Bronchial epithelial cell (primary cell): ENCODE results near the gene DBT. TPM values are rescaled to one million over a fixed set of nuclear protein-coding genes. Genes with fewer than 3 reads are reported as not detected.

ENCODE experiments used
- DNase-seq: peaks from one replicate; pipeline ENCODE4 v3.0.0-alpha.2; 2010; ENCODE audit warnings: low read depth
- FAIRE-seq: peaks from 2 replicates; lab custom pipeline; 2011; peaks lifted over from hg19 to GRCh38; lab: Jason Lieb, UNC
- H3K27me3 ChIP-seq: 2 replicates; pipeline ENCODE4 v1.5.1; 2011; ENCODE audit warnings: low read length; ENCODE audit not compliant: control insufficient read depth, insufficient read depth
- H3K36me3 ChIP-seq: 2 replicates; pipeline ENCODE4 v1.5.1; 2011; ENCODE audit warnings: low read length; ENCODE audit not compliant: control insufficient read depth, insufficient read depth
- H3K4me3 ChIP-seq: 2 replicates; pipeline ENCODE4 v1.5.1; 2011; ENCODE audit warnings: mild to moderate bottlenecking, low read depth, low read length, control low read depth
- total RNA-seq: library from RNA; depleted of rRNA; stranded (reverse); fragments of >200 nt; gene quantifications from 2 replicates; pipeline ENCODE4 v1.2.1, GENCODE V29; 2014
- TF ChIP-seq, protein P1 (sequence below): IDR thresholded peaks from 2 replicates; pipeline ENCODE4 v1.5.1; 2011; ENCODE audit warnings: mild to moderate bottlenecking, moderate library complexity, low read length, control low read depth, inconsistent platforms; ENCODE audit not compliant: insufficient read depth, severe bottlenecking

The DBT gene
- total RNA-seq, 1 donor from 2014 or later = 3.7 TPM

DNA sequence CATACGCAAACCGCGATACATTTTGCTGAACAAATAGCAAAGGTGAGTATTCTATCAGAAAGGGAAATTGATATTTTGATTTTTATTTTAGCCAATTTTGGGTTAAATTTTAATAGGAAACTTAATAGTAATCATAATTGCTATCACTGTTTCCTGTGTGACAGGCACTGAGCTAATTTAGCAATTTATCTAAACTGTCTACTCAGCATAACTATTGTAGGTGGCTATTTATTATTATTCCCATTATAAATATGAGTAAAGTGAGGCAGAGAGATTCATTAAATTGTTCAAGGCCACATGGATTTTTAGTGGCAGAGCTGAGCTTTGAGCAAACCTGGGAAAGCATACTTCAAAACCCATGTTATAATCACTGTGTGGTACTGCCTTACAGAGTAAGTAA lies 37.5 kb upstream of the DBT start:
- TF ChIP-seq, protein P1, sequence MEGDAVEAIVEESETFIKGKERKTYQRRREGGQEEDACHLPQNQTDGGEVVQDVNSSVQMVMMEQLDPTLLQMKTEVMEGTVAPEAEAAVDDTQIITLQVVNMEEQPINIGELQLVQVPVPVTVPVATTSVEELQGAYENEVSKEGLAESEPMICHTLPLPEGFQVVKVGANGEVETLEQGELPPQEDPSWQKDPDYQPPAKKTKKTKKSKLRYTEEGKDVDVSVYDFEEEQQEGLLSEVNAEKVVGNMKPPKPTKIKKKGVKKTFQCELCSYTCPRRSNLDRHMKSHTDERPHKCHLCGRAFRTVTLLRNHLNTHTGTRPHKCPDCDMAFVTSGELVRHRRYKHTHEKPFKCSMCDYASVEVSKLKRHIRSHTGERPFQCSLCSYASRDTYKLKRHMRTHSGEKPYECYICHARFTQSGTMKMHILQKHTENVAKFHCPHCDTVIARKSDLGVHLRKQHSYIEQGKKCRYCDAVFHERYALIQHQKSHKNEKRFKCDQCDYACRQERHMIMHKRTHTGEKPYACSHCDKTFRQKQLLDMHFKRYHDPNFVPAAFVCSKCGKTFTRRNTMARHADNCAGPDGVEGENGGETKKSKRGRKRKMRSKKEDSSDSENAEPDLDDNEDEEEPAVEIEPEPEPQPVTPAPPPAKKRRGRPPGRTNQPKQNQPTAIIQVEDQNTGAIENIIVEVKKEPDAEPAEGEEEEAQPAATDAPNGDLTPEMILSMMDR = no peak
- H3K36me3 ChIP-seq = peaks cover 11% of the 10 kb centered on the region
- no peak for FAIRE-seq

GRCh38 chr1:100284591-100284990 lies 35.0 kb upstream of the DBT start:
- TF ChIP-seq, protein P1 = no peak
- no peak overlapping the region for H3K4me3 ChIP-seq
- H3K36me3 ChIP-seq = peaks cover 10% of the 10 kb centered on the region
- DNase-seq (no peak), FAIRE-seq (no peak)
- no peaks in the 10 kb centered on the region for H3K27me3 ChIP-seq

More for the DNA sequence above, 37.5 kb upstream of the DBT start:
- Histone ChIP-seq H3K27me3 (no peaks in the 10 kb centered on the region), H3K4me3 (no peak overlapping the region)
- no peak for DNase-seq

DNA sequence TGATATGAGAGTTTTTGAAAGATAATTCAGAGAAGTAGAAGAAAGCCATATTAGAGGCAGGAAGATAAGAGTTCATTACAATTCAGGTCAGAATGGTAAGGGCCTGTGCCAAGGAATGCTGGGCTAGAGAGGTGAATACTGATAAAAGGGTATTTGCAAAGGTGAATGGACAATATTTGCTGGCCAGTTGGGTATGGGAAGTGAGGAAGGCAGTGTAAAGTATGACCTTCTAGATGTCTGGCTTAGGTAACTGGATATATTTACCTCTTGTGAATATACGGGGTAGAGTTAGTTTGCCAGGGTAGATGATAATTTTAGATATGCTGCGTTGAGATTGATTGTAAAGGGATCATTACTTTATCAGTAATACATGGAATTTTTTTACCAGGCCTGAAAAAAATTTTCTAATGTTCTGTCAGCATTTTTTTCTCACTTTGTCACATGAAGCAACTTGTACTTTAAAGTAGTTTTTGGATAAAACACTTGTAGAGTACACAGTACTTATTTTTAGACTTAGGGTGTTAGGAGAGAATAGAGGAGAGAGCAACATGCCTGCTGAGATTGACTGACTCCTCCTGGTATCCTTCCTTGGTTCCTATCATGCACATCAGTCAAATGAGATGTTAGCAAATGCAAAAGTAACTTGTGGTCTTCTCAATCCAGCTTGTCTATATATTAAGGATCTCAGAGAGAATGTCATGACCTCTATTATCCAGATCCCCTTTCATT lies 30.5 kb upstream of the DBT start:
- FAIRE-seq = no peak
- TF ChIP-seq, protein P1 = no peak

GRCh38 chr1:100279358-100279923 lies 29.8 kb upstream of the DBT start:
- DNase-seq (no peak), FAIRE-seq (no peak)
- H3K27me3 ChIP-seq = no peaks in the 10 kb centered on the region
- H3K4me3 ChIP-seq = no peak overlapping the region
- H3K36me3 ChIP-seq = peaks cover 7% of the 10 kb centered on the region
- TF ChIP-seq, protein P1 = no peak

More for the DNA sequence above, 30.5 kb upstream of the DBT start:
- Histone ChIP-seq H3K36me3 (peaks cover 7% of the 10 kb centered on the region), H3K27me3 (no peaks in the 10 kb centered on the region), H3K4me3 (no peak overlapping the region)
- DNase-seq = no peak

- TF ChIP-seq, protein P1 = no peak
- FAIRE-seq = no peak
These were observed 28.2 kb upstream of the DBT start for GRCh38 chr1:100277866-100278265.

More at GRCh38 chr1:100277866-100278265, 28.2 kb upstream of the DBT start:
- no peak overlapping the region for H3K4me3 ChIP-seq
- no peaks in the 10 kb centered on the region for H3K27me3 ChIP-seq
- no peak for DNase-seq
- H3K36me3 ChIP-seq = peaks cover 13% of the 10 kb centered on the region
